Measurements from ENCODE around the gene CFAP299.

DNA sequence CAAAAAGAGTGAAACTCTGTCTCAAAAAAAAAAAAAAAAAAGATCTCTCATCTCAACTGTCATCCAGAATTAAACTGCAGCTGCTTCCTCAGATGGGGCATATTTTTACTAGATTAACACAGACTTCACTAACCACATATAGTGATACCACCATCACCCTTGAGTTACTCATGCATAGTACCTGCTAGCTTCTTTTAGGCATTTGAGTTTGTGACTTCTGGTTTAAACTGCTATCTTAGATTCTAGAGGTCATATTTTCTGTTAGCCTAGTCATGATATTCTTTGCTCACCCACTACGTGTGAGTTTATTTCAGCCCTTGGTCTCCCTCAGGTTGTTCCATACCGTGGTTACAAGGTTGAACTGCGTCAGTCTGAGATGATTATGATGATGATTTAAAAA lies 540.1 kb downstream of the CFAP299 start:
- TF ChIP-seq HDAC2 (IDR thresholded peaks at IDR 0.05) (no peak), MAFK (IDR thresholded peaks at IDR 0.05; ENCODE audit: low read length) (no peak), NBN (IDR thresholded peaks at IDR 0.05; ENCODE audit: low read depth) (no peak), SP1 (CRISPR knock-in tag; IDR thresholded peaks at IDR 0.05) (no peak), CHD2 (IDR thresholded peaks at IDR 0.05; ENCODE audit: low read depth, low read length) (no peak), MTA1 (IDR thresholded peaks at IDR 0.05; ENCODE audit: borderline replicate concordance) (no peak), TAF7 (tag; IDR thresholded peaks at IDR 0.05) (no peak), HIVEP1 (CRISPR knock-in tag; IDR thresholded peaks at IDR 0.05) (no peak)
- TF ChIP-seq, protein P1, sequence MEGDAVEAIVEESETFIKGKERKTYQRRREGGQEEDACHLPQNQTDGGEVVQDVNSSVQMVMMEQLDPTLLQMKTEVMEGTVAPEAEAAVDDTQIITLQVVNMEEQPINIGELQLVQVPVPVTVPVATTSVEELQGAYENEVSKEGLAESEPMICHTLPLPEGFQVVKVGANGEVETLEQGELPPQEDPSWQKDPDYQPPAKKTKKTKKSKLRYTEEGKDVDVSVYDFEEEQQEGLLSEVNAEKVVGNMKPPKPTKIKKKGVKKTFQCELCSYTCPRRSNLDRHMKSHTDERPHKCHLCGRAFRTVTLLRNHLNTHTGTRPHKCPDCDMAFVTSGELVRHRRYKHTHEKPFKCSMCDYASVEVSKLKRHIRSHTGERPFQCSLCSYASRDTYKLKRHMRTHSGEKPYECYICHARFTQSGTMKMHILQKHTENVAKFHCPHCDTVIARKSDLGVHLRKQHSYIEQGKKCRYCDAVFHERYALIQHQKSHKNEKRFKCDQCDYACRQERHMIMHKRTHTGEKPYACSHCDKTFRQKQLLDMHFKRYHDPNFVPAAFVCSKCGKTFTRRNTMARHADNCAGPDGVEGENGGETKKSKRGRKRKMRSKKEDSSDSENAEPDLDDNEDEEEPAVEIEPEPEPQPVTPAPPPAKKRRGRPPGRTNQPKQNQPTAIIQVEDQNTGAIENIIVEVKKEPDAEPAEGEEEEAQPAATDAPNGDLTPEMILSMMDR (IDR thresholded peaks at IDR 0.05 in 2 of 3, conservative IDR thresholded peaks at IDR 0.05 in 1 of 3; ENCODE audit: insufficient read depth in 2 of 3, low read depth in 1 of 3, low read length in 3 of 3) = no peak
- TF ChIP-seq, protein P2, sequence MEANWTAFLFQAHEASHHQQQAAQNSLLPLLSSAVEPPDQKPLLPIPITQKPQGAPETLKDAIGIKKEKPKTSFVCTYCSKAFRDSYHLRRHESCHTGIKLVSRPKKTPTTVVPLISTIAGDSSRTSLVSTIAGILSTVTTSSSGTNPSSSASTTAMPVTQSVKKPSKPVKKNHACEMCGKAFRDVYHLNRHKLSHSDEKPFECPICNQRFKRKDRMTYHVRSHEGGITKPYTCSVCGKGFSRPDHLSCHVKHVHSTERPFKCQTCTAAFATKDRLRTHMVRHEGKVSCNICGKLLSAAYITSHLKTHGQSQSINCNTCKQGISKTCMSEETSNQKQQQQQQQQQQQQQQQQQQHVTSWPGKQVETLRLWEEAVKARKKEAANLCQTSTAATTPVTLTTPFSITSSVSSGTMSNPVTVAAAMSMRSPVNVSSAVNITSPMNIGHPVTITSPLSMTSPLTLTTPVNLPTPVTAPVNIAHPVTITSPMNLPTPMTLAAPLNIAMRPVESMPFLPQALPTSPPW (CRISPR knock-in tag; IDR thresholded peaks at IDR 0.05) = no peak
- TF ChIP-seq, protein P3, sequence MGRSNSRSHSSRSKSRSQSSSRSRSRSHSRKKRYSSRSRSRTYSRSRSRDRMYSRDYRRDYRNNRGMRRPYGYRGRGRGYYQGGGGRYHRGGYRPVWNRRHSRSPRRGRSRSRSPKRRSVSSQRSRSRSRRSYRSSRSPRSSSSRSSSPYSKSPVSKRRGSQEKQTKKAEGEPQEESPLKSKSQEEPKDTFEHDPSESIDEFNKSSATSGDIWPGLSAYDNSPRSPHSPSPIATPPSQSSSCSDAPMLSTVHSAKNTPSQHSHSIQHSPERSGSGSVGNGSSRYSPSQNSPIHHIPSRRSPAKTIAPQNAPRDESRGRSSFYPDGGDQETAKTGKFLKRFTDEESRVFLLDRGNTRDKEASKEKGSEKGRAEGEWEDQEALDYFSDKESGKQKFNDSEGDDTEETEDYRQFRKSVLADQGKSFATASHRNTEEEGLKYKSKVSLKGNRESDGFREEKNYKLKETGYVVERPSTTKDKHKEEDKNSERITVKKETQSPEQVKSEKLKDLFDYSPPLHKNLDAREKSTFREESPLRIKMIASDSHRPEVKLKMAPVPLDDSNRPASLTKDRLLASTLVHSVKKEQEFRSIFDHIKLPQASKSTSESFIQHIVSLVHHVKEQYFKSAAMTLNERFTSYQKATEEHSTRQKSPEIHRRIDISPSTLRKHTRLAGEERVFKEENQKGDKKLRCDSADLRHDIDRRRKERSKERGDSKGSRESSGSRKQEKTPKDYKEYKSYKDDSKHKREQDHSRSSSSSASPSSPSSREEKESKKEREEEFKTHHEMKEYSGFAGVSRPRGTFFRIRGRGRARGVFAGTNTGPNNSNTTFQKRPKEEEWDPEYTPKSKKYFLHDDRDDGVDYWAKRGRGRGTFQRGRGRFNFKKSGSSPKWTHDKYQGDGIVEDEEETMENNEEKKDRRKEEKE (IDR thresholded peaks at IDR 0.05; ENCODE audit: borderline replicate concordance in 1 of 2, control insufficient read depth in 1 of 2, low read depth in 2 of 2, low read length in 1 of 2) = no peak
- TF ChIP-seq, protein P4, sequence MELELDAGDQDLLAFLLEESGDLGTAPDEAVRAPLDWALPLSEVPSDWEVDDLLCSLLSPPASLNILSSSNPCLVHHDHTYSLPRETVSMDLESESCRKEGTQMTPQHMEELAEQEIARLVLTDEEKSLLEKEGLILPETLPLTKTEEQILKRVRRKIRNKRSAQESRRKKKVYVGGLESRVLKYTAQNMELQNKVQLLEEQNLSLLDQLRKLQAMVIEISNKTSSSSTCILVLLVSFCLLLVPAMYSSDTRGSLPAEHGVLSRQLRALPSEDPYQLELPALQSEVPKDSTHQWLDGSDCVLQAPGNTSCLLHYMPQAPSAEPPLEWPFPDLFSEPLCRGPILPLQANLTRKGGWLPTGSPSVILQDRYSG (tag; conservative IDR thresholded peaks at IDR 0.05; ENCODE audit: low read depth) = no peak
- TF ChIP-seq, protein P5, sequence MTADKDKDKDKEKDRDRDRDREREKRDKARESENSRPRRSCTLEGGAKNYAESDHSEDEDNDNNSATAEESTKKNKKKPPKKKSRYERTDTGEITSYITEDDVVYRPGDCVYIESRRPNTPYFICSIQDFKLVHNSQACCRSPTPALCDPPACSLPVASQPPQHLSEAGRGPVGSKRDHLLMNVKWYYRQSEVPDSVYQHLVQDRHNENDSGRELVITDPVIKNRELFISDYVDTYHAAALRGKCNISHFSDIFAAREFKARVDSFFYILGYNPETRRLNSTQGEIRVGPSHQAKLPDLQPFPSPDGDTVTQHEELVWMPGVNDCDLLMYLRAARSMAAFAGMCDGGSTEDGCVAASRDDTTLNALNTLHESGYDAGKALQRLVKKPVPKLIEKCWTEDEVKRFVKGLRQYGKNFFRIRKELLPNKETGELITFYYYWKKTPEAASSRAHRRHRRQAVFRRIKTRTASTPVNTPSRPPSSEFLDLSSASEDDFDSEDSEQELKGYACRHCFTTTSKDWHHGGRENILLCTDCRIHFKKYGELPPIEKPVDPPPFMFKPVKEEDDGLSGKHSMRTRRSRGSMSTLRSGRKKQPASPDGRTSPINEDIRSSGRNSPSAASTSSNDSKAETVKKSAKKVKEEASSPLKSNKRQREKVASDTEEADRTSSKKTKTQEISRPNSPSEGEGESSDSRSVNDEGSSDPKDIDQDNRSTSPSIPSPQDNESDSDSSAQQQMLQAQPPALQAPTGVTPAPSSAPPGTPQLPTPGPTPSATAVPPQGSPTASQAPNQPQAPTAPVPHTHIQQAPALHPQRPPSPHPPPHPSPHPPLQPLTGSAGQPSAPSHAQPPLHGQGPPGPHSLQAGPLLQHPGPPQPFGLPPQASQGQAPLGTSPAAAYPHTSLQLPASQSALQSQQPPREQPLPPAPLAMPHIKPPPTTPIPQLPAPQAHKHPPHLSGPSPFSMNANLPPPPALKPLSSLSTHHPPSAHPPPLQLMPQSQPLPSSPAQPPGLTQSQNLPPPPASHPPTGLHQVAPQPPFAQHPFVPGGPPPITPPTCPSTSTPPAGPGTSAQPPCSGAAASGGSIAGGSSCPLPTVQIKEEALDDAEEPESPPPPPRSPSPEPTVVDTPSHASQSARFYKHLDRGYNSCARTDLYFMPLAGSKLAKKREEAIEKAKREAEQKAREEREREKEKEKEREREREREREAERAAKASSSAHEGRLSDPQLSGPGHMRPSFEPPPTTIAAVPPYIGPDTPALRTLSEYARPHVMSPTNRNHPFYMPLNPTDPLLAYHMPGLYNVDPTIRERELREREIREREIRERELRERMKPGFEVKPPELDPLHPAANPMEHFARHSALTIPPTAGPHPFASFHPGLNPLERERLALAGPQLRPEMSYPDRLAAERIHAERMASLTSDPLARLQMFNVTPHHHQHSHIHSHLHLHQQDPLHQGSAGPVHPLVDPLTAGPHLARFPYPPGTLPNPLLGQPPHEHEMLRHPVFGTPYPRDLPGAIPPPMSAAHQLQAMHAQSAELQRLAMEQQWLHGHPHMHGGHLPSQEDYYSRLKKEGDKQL (CRISPR knock-in tag; IDR thresholded peaks at IDR 0.05; ENCODE audit: borderline replicate concordance) = no peak

Data from K562 (cell line).